ENCODE data around the gene ARHGEF26.

Gene ARHGEF26

DNA sequence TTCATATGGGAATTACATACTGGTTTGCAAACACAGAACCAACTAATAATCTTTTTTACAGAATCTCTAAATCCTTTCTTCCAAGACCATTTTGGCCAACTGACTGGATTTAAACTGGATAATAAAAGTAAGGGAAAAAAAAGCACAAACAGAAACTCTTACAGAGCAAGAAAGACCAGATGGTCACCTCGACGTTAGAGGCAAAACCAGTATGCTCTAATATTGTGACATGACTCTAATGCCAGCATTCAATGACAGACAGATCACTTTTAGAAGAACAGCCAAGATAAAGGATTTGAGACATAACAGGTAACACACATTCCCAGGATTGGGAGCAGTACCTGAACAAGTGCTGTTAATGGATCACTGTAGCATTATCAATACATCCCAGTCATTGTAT, 152.2 kb downstream of the ARHGEF26 start:
- Histone ChIP-seq H3K27ac (no peak overlapping the region), H3K27me3 (no peaks in the 10 kb centered on the region), H3K36me3 (peaks cover 70% of the 10 kb centered on the region), H3K4me1 (ENCODE audit: control insufficient read depth in 1 of 2, insufficient read depth in 1 of 2, low read depth in 1 of 2, low read length in 1 of 2) (no peaks in the 10 kb centered on the region), H3K4me3 (ENCODE audit: low read depth in 1 of 2, low read length in 1 of 2) (no peak overlapping the region), H3K9me3 (no peaks in the 10 kb centered on the region)
- TF ChIP-seq, protein P1, sequence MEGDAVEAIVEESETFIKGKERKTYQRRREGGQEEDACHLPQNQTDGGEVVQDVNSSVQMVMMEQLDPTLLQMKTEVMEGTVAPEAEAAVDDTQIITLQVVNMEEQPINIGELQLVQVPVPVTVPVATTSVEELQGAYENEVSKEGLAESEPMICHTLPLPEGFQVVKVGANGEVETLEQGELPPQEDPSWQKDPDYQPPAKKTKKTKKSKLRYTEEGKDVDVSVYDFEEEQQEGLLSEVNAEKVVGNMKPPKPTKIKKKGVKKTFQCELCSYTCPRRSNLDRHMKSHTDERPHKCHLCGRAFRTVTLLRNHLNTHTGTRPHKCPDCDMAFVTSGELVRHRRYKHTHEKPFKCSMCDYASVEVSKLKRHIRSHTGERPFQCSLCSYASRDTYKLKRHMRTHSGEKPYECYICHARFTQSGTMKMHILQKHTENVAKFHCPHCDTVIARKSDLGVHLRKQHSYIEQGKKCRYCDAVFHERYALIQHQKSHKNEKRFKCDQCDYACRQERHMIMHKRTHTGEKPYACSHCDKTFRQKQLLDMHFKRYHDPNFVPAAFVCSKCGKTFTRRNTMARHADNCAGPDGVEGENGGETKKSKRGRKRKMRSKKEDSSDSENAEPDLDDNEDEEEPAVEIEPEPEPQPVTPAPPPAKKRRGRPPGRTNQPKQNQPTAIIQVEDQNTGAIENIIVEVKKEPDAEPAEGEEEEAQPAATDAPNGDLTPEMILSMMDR (IDR thresholded peaks at IDR 0.05): no peak

DNA sequence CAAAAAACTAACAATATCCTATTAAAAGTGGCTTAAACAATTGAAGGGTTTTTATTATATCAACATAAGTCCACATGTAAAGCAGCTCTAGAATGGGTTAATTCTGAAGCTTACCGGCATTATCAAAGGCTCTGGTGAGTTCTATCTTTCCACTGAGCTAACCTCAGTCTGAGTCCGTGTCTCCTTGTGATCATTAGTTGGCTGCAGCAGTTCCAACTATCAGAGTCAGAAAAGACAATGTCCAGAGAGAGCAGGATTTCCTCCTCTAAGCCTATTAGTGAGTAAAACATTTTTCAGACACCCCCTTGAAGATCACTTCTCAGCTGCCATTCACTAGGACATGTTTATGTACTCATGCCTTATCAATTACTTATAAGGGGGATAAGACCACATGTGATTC, 153.2 kb downstream of the ARHGEF26 start:
- Histone ChIP-seq H3K36me3 (peaks cover 79% of the 10 kb centered on the region), H3K4me3 (ENCODE audit: low read depth in 1 of 2, low read length in 1 of 2) (no peak overlapping the region), H3K27me3 (no peaks in the 10 kb centered on the region), H3K9me3 (no peaks in the 10 kb centered on the region), H3K4me1 (ENCODE audit: control insufficient read depth in 1 of 2, insufficient read depth in 1 of 2, low read depth in 1 of 2, low read length in 1 of 2) (no peaks in the 10 kb centered on the region), H3K27ac (no peak overlapping the region)
- TF ChIP-seq, protein P1 (IDR thresholded peaks at IDR 0.05): no peak

- H3K4me3 ChIP-seq (ENCODE audit: low read depth in 1 of 2, low read length in 1 of 2): no peak overlapping the region
- H3K36me3 ChIP-seq: peaks cover 83% of the 10 kb centered on the region
- no peaks in the 10 kb centered on the region for H3K4me1 ChIP-seq (ENCODE audit: control insufficient read depth in 1 of 2, insufficient read depth in 1 of 2, low read depth in 1 of 2, low read length in 1 of 2)
- H3K27ac ChIP-seq: no peak overlapping the region
- no peaks in the 10 kb centered on the region for H3K9me3 ChIP-seq
- H3K27me3 ChIP-seq: no peaks in the 10 kb centered on the region
- TF ChIP-seq, protein P1 (IDR thresholded peaks at IDR 0.05): no peak
These were observed 154.1 kb downstream of the ARHGEF26 start for GRCh38 chr3:154275292-154275691.

DNA sequence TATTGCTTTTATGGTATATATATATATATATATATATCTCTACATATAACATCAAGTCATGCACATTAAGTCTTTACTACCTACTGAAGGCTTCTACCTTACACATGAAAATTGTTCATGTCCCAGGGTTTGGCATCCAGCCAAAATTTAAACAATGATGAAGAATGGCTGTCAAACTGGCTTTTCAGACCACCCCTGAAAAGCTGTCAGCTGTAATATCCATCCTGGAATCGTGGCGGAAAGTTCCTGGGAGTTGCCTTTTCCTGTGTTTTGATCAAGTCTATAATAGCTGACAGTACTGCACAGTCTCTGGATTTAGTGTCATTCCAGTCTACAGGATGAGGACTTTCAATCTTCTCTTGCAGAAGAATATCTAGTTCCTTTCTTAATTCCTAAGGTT, 154.8 kb downstream of the ARHGEF26 start:
- Histone ChIP-seq H3K36me3 (peaks cover 89% of the 10 kb centered on the region), H3K27me3 (no peaks in the 10 kb centered on the region)

DNA sequence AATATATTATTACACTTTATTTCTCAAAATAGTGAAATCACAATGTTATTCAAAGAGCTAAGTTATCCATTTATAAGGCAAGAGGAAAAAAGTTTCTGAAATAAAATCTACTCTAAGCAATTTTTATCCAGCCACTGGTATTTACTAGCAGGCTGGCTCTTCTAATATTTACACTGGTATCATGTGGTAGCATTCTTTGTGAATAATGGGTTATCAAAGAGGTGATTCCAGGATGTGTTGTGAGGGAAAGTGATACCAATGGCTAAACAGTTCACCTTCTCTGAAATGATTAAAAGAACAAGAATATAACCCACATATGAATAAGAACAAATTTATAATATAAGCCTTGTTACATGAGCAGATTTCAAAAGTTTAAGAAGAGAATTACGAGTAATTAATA, 159.0 kb downstream of the ARHGEF26 start:
- H3K27ac ChIP-seq: no peak overlapping the region
- peaks cover 91% of the 10 kb centered on the region for H3K36me3 ChIP-seq
- TF ChIP-seq, protein P1 (IDR thresholded peaks at IDR 0.05): no peak
- H3K4me1 ChIP-seq (ENCODE audit: control insufficient read depth in 1 of 2, insufficient read depth in 1 of 2, low read depth in 1 of 2, low read length in 1 of 2): no peaks in the 10 kb centered on the region
- no peaks in the 10 kb centered on the region for H3K27me3 ChIP-seq
- H3K4me3 ChIP-seq (ENCODE audit: low read depth in 1 of 2, low read length in 1 of 2): no peak overlapping the region
- H3K9me3 ChIP-seq: no peaks in the 10 kb centered on the region

More for the DNA sequence above, 154.8 kb downstream of the ARHGEF26 start:
- Histone ChIP-seq H3K4me1 (ENCODE audit: control insufficient read depth in 1 of 2, insufficient read depth in 1 of 2, low read depth in 1 of 2, low read length in 1 of 2) (no peaks in the 10 kb centered on the region), H3K4me3 (ENCODE audit: low read depth in 1 of 2, low read length in 1 of 2) (no peak overlapping the region), H3K9me3 (no peaks in the 10 kb centered on the region), H3K27ac (no peak overlapping the region)
- TF ChIP-seq, protein P1 (IDR thresholded peaks at IDR 0.05): no peak

DNA sequence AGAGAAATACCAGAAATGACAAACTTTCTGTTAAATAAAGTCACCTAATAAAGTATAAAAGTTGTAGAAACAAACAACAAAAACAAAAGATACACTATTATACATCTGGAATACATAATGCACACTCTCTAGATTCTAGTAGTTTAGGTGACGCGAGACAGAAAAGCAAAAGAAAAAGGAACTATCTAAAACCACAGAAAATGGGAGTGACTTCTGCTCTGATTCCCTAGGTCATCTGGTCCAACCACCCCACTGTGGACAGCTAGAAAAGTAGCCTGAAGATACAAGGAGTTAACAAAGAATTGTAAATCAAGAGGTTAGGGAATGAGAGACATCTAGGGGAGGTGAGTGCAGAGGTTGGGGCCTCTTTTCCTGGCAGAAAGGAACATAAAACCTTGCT, 164.0 kb downstream of the ARHGEF26 start:
- Histone ChIP-seq H3K27me3 (no peaks in the 10 kb centered on the region), H3K4me1 (ENCODE audit: control insufficient read depth in 1 of 2, insufficient read depth in 1 of 2, low read depth in 1 of 2, low read length in 1 of 2) (no peaks in the 10 kb centered on the region), H3K36me3 (peaks cover 79% of the 10 kb centered on the region), H3K27ac (no peak overlapping the region), H3K9me3 (no peaks in the 10 kb centered on the region), H3K4me3 (ENCODE audit: low read depth in 1 of 2, low read length in 1 of 2) (no peak overlapping the region)
- TF ChIP-seq, protein P1 (IDR thresholded peaks at IDR 0.05): no peak
